GM21717 (cell line): Measurements from ENCODE around the gene TNFSF11.
A peak's percentile ranks its signal among the peaks of the same experiment; 100 is the strongest.
"Not testable (repeated sequence)": the region's sequence is repeated elsewhere in the genome, so short reads cannot be mapped to it uniquely, and the experiment has no call there.

Experiments
- ATAC-seq: cut with Tn5 transposase; IDR thresholded peaks from one replicate; pipeline ENCODE4 v1.9.1; 2021; ENCODE audit warnings: mild to moderate bottlenecking, moderate library complexity; ENCODE audit not compliant: unreplicated experiment

TNFSF11 gene

GRCh38 chr13:42559573-42560218 is 14.3 kb upstream of the TNFSF11 start:
- ATAC-seq, result not testable (repeated sequence)

- not testable (repeated sequence) for ATAC-seq
Observed at GRCh38 chr13:42560320-42560719, 13.6 kb upstream of the TNFSF11 start.

- no peak for ATAC-seq
Observed at GRCh38 chr13:42561752-42562467, 12.0 kb upstream of the TNFSF11 start.

- no peak for ATAC-seq
Observed at GRCh38 chr13:42567906-42568305, 6.0 kb upstream of the TNFSF11 start.

- ATAC-seq, result no peak
Observed at GRCh38 chr13:42569576-42570344, 4.2 kb upstream of the TNFSF11 start.

GRCh38 chr13:42571895-42572294 is 2.1 kb upstream of the TNFSF11 start:
- ATAC-seq, result no peak

GRCh38 chr13:42574435-42575311 is 721 bp downstream of the TNFSF11 start:
- peak; percentile 63 for ATAC-seq

- no peak for ATAC-seq
Observed at GRCh38 chr13:42575938-42576337, 2.0 kb downstream of the TNFSF11 start.

- ATAC-seq, result no peak
Observed at GRCh38 chr13:42577538-42577937, 3.6 kb downstream of the TNFSF11 start.

- no peak for ATAC-seq
Observed at GRCh38 chr13:42580644-42581043, 6.7 kb downstream of the TNFSF11 start.

- ATAC-seq, result no peak
Observed at GRCh38 chr13:42581427-42581826, 7.5 kb downstream of the TNFSF11 start.

- ATAC-seq, result no peak
Observed at GRCh38 chr13:42591602-42592001, 17.6 kb downstream of the TNFSF11 start.

- ATAC-seq, result no peak
Observed at GRCh38 chr13:42592915-42593900, 19.3 kb downstream of the TNFSF11 start.

- ATAC-seq, result no peak
Observed at GRCh38 chr13:42594481-42595252, 20.7 kb downstream of the TNFSF11 start.

- no peak for ATAC-seq
Observed at GRCh38 chr13:42595253-42595571, 21.3 kb downstream of the TNFSF11 start.

GRCh38 chr13:42597505-42597904 is 23.6 kb downstream of the TNFSF11 start:
- no peak for ATAC-seq

- no peak for ATAC-seq
Observed at GRCh38 chr13:42600943-42601342, 27.0 kb downstream of the TNFSF11 start.

- ATAC-seq, result no peak
Observed at GRCh38 chr13:42602906-42603305, 29.0 kb downstream of the TNFSF11 start.

- ATAC-seq, result no peak
Observed at GRCh38 chr13:42603571-42603970, 29.6 kb downstream of the TNFSF11 start.
